GM19395 (cell line): ENCODE measurements around the gene SMPDL3B.

Source experiments
- ATAC-seq: cut with Tn5 transposase; IDR thresholded peaks from one replicate; pipeline ENCODE4 v1.9.1; 2021; ENCODE audit warnings: mild to moderate bottlenecking, moderate library complexity; ENCODE audit not compliant: unreplicated experiment

The SMPDL3B gene

DNA sequence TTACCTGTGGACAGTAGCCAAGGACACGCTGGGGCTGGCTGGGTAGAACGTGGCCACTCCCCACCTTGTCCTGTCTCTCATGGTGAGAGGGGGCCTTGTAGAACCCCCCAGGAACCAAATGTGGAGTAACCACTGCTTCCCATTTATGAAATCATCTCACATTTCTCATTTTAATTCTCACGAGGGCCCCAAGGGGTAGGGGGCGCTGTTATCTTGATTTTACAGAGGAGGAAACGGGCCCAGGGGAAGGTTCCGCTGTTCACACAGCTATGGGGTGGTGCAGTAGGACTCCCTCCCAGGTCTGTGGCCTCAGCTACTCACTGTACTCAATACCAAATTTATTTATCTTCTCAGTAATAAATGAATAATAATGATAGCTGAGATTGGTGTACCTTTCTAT is 5.5 kb downstream of the SMPDL3B start:
- ATAC-seq = no peak

DNA sequence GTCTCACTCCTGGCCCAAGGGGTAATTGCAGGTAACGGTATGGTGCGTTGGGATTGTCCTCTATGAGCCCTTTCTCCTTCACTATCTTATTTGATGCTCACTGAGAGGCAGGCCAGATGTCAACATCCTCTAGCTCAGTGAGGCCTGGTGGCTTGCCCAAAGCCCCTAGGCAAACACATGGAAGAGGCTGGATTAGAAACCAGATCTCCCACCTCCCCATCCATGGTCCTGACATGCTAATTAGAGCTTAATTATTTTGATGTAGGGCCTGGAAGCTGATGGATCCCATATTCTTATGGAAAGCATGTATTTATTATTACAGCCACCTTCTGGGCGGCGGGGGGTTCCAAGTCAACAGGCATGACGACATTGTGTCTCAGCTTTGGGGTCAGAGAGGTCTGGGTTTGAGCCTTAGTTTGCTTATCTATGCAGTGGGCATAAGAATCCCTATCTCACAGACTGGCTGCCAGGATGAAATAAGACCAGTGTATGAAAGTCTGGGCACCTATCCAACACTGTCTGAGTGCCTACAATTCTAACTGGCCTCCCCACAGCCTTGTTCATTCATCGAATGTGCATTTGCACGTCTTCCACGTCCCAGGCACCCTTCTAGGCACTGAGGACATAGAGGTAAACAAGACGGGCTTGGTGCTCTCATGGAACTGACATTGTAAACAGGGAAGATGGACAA is 6.2 kb downstream of the SMPDL3B start:
- no peak for ATAC-seq

GRCh38 chr1:27941671-27942540 is 7.1 kb downstream of the SMPDL3B start:
- no peak for ATAC-seq

DNA sequence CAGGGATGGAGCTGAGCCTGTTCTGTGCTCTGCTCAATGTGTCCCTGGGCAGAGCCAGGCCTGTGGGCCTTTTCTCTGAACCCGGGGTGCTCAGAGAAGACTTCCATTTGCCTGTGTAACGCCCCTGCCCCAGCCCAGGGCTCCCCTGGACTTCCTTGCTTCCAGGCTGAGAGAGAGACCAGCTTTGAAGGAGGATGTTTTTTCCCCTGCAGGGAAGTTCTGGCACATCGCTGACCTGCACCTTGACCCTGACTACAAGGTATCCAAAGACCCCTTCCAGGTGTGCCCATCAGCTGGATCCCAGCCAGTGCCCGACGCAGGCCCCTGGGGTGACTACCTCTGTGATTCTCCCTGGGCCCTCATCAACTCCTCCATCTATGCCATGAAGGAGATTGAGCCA is 10.2 kb downstream of the SMPDL3B start:
- ATAC-seq = no peak

DNA sequence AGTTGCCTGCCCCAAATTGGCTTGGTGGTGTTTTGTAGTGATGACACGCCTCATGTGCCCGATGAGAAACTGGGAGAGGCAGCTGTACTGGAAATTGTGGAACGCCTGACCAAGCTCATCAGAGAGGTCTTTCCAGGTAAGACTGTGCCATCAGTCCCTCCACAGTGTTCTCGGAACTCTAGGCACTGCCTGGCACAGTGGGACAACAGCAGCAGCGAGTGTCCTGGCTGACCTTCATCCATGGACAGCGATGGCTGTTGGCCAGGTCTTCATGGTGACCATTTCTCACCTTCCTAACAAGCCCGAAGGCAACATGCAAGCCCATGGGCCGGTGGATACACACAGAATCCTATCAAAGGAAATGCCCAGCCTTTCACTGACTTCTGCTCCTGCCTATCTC is 14.2 kb downstream of the SMPDL3B start:
- ATAC-seq = no peak

DNA sequence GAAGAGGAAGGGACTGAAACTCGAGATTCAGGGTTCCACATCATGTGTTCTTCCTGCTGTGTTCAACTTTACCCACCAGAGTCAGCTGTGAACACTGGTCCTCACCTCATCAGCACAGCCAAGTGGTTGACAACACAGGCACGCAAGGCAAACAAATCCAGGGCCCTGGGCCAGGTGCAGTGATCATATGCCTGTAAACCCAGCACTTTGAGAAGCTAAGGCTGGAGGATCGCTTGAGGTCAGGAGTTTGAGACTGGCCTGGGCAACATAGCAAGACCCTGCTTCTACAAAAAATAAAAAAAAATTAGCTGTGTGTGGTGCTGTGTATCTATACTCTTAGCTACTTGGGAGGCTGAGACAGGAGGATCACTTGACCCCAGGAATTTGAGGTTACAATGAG is 16.6 kb downstream of the SMPDL3B start:
- no peak for ATAC-seq

DNA sequence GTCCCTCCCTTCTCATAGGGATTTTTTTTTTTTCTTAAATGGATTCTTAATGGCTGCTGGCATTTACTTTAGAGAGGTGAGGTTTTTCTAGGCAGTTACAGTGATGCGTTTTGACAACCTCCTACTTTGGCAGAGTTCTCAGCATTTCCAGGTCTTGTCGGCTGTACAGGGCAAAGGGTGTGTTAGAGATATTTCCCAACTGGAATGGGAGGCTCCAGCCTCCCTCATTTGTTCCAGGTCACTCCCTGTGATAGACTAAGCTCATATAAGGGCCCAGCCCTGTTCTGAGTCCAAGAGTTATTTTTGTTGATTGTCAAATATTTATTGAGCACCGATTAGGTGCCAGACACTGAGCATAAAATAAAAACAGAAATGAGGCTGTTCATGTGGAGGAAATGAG is 17.3 kb downstream of the SMPDL3B start:
- ATAC-seq = no peak

DNA sequence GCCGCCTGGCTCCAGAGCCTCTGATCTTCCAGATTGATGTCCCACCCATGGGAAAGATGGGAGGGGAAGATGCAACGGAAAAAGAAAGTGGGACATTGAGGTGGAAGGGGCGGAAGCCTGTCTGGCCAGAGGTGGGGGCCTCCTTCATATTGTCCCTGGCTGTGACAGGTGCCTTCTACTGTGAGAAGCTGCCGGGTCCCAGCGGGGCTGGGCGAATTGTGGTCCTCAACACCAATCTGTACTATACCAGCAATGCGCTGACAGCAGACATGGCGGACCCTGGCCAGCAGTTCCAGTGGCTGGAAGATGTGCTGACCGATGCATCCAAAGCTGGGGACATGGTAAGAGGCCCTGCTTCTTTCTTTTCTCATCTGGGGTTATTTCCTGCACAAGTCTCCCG is 19.4 kb downstream of the SMPDL3B start:
- ATAC-seq = no peak

GRCh38 chr1:27955076-27955475 is 20.3 kb downstream of the SMPDL3B start:
- ATAC-seq = no peak

DNA sequence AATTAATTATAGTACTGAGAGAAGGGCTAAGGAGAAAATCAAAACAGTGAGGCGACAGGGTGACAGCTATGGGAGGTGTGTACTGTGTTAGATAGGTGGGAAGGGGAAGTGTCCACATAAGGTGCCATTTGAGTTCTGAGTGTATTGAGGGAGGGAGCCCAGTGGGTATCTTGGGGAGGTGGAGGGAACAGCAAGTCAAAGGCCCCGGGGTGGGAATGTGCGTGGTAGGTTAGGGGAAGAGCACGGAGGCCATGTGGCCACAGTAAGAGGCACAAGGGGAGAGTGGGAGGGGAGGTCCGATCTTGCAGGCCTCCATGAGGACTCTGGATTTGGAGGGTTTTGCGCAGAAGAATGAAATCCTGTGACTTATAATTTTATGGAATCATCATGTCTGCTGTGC is 22.0 kb downstream of the SMPDL3B start:
- no peak for ATAC-seq

DNA sequence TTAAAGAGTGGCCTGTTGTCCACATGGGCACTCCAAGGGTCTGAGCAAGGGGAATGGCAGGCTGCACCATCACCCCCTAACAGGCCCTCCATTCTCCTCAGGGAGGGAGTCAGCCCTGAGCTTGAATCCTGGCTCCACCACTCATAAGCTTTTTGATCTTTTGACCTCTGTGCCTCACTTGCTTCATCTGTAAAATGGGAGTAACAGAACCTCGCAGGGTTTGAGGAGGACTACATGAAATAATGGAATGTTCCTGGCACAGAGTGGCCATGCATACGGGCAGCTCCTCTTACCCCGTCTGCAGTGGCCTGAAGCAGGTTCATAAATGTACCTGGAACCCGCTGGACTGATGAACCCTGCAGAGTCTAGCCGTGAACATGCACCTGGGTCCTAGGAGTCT is 22.9 kb downstream of the SMPDL3B start:
- ATAC-seq = no peak

DNA sequence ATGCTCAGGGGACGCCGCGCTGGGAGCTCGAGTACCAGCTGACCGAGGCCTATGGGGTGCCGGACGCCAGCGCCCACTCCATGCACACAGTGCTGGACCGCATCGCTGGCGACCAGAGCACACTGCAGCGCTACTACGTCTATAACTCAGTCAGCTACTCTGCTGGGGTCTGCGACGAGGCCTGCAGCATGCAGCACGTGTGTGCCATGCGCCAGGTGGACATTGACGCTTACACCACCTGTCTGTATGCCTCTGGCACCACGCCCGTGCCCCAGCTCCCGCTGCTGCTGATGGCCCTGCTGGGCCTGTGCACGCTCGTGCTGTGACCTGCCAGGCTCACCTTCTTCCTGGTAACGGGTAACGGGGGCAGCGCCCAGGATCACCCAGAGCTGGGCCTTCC is 23.7 kb downstream of the SMPDL3B start:
- ATAC-seq = no peak

GRCh38 chr1:27959792-27960603 is 25.2 kb downstream of the SMPDL3B start, which contains the start of gene XKR8:
XKR8 (plus strand) TSS chr1:27959973; CDS start chr1:27960070, 97 bp downstream.
- peak; percentile 80 for ATAC-seq

DNA sequence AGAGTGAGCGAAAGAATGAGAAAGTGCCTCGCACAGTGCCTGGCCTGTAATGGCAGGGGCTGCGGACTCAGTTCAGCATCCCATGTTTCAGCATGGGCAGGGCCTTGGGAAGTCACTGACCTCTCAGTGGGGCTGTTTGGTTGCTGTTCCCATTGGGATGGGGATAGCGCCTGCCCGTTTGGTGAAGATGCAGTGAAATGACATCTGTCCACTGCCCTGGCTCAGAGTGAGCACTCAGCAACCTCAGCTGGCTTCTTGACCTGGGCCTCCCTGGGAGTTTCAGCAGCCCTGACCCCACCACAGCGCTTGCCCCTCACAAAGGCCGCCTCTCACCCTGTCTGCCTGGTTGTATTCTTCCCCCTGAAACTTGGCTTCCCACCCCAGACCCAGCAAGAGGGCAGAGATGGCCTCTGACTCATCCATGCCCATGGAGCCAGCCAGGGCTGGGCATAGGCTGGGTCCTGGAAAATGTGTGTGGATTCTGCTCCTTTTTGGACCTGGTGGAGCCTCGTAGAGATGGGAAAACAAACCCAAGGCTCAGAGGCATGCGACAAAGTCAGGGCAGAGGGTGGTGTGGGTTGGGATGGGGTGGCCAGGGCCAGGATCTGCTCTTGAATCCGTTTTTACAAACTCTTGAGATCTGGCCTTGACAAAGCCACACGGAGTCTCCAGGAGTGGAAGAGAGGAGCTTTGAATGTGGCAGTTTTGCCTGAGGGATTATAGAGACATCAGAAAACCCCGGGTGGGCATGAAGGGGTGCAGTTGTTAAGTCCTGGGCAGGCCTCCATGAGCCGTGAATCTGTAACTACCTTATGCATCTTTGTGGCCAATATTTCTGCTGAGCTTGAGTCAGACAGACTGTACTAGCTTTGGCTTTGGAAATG is 26.2 kb downstream of the SMPDL3B start:
- ATAC-seq = no peak

GRCh38 chr1:27961646-27962221 is 26.9 kb downstream of the SMPDL3B start:
- ATAC-seq = no peak

GRCh38 chr1:27963393-27963792 is 28.6 kb downstream of the SMPDL3B start:
- ATAC-seq = no peak

DNA sequence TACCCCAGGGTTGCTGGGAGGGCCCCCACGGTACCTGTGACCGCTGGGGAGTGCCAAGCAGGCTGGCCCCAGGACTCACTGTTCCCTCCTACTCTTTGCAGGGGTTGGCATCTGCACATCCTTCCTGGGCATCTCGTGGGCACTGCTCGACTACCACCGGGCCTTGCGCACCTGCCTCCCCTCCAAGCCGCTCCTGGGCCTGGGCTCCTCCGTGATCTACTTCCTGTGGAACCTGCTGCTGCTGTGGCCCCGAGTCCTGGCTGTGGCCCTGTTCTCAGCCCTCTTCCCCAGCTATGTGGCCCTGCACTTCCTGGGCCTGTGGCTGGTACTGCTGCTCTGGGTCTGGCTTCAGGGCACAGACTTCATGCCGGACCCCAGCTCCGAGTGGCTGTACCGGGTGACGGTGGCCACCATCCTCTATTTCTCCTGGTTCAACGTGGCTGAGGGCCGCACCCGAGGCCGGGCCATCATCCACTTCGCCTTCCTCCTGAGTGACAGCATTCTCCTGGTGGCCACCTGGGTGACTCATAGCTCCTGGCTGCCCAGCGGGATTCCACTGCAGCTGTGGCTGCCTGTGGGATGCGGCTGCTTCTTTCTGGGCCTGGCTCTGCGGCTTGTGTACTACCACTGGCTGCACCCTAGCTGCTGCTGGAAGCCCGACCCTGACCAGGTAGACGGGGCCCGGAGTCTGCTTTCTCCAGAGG is 31.8 kb downstream of the SMPDL3B start:
- no peak for ATAC-seq

GRCh38 chr1:27967106-27967883 is 32.5 kb downstream of the SMPDL3B start:
- no peak for ATAC-seq
